Measurements from ENCODE around the gene DAD1.
"Not testable (repeated sequence)": the region's sequence is repeated elsewhere in the genome, so short reads cannot be mapped to it uniquely, and the experiment has no call there.

DAD1 gene

GRCh38 chr14:22567437-22567836 lies 21.6 kb downstream of the DAD1 start:
- H3K27ac ChIP-seq (ENCODE audit: low read depth, low read length), result no peak overlapping the region
- no peak overlapping the region for H3K9ac ChIP-seq (ENCODE audit: low read depth, low read length)
- 90% methylated on average over 1 of the region's 1 CpG for WGBS
- peaks cover 64% of the 10 kb centered on the region for H3K36me3 ChIP-seq (ENCODE audit: insufficient read depth, low read length)
- H3K9me3 ChIP-seq (ENCODE audit: insufficient read depth, low read depth, low read length), result no peaks in the 10 kb centered on the region
- H3K27me3 ChIP-seq (ENCODE audit: insufficient read depth, low read length), result no peaks in the 10 kb centered on the region
- H3K4me1 ChIP-seq (ENCODE audit: insufficient read depth, low read length), result peaks cover 8% of the 10 kb centered on the region
- H3K4me3 ChIP-seq (ENCODE audit: low read length), result no peak overlapping the region

- H3K36me3 ChIP-seq (ENCODE audit: insufficient read depth, low read length), result peaks cover 59% of the 10 kb centered on the region
- peaks cover 8% of the 10 kb centered on the region for H3K4me1 ChIP-seq (ENCODE audit: insufficient read depth, low read length)
- H3K9me3 ChIP-seq (ENCODE audit: insufficient read depth, low read depth, low read length), result no peaks in the 10 kb centered on the region
- H3K4me3 ChIP-seq (ENCODE audit: low read length), result no peak overlapping the region
- no peaks in the 10 kb centered on the region for H3K27me3 ChIP-seq (ENCODE audit: insufficient read depth, low read length)
- H3K27ac ChIP-seq (ENCODE audit: low read depth, low read length), result no peak overlapping the region
- H3K9ac ChIP-seq (ENCODE audit: low read depth, low read length), result no peak overlapping the region
- 97% methylated on average over 2 of the region's 2 CpGs for WGBS
Measured at GRCh38 chr14:22566845-22567244, 22.2 kb downstream of the DAD1 start.

GRCh38 chr14:22566266-22566665 lies 22.8 kb downstream of the DAD1 start:
- H3K9me3 ChIP-seq (ENCODE audit: insufficient read depth, low read depth, low read length); H3K9ac ChIP-seq (ENCODE audit: low read depth, low read length); H3K27ac ChIP-seq (ENCODE audit: low read depth, low read length); H3K4me3 ChIP-seq (ENCODE audit: low read length); H3K27me3 ChIP-seq (ENCODE audit: insufficient read depth, low read length): not testable (repeated sequence)
- Histone ChIP-seq H3K36me3 (ENCODE audit: insufficient read depth, low read length) (peaks cover 55% of the 10 kb centered on the region), H3K4me1 (ENCODE audit: insufficient read depth, low read length) (peaks cover 11% of the 10 kb centered on the region)
- 95% methylated on average over 9 of the region's 9 CpGs for WGBS

GRCh38 chr14:22565391-22565945 lies 23.6 kb downstream of the DAD1 start:
- peaks cover 10% of the 10 kb centered on the region for H3K4me1 ChIP-seq (ENCODE audit: insufficient read depth, low read length)
- H3K36me3 ChIP-seq (ENCODE audit: insufficient read depth, low read length), result peaks cover 55% of the 10 kb centered on the region
- no peaks in the 10 kb centered on the region for H3K27me3 ChIP-seq (ENCODE audit: insufficient read depth, low read length)
- H3K4me3 ChIP-seq (ENCODE audit: low read length), result no peak overlapping the region
- no peak overlapping the region for H3K9ac ChIP-seq (ENCODE audit: low read depth, low read length)
- WGBS, result 97% methylated on average over 3 of the region's 3 CpGs
- no peaks in the 10 kb centered on the region for H3K9me3 ChIP-seq (ENCODE audit: insufficient read depth, low read depth, low read length)
- no peak overlapping the region for H3K27ac ChIP-seq (ENCODE audit: low read depth, low read length)

- Histone ChIP-seq H3K4me1 (ENCODE audit: insufficient read depth, low read length) (peaks cover 6% of the 10 kb centered on the region; the same call in 1 of the 2 replicates), H3K9me3 (ENCODE audit: insufficient read depth, low read depth, low read length) (no peaks in the 10 kb centered on the region), H3K27ac (ENCODE audit: low read depth, low read length) (no peak overlapping the region), H3K4me3 (ENCODE audit: low read length) (no peak overlapping the region), H3K9ac (ENCODE audit: low read depth, low read length) (no peak overlapping the region), H3K36me3 (ENCODE audit: insufficient read depth, low read length) (peaks cover 53% of the 10 kb centered on the region), H3K27me3 (ENCODE audit: insufficient read depth, low read length) (no peaks in the 10 kb centered on the region)
- WGBS, result 95% methylated on average over 1 of the region's 1 CpG
Measured at GRCh38 chr14:22564463-22564862, 24.6 kb downstream of the DAD1 start.

GRCh38 chr14:22563987-22564386 lies 25.0 kb downstream of the DAD1 start:
- 92% methylated on average over 4 of the region's 5 CpGs for WGBS
- no peak overlapping the region for H3K4me3 ChIP-seq (ENCODE audit: low read length)
- H3K27ac ChIP-seq (ENCODE audit: low read depth, low read length), result no peak overlapping the region
- H3K4me1 ChIP-seq (ENCODE audit: insufficient read depth, low read length), result peaks cover 9% of the 10 kb centered on the region; the same call in 1 of the 2 replicates
- no peaks in the 10 kb centered on the region for H3K9me3 ChIP-seq (ENCODE audit: insufficient read depth, low read depth, low read length)
- no peak overlapping the region for H3K9ac ChIP-seq (ENCODE audit: low read depth, low read length)
- H3K27me3 ChIP-seq (ENCODE audit: insufficient read depth, low read length), result no peaks in the 10 kb centered on the region
- H3K36me3 ChIP-seq (ENCODE audit: insufficient read depth, low read length), result peaks cover 48% of the 10 kb centered on the region

- Histone ChIP-seq H3K36me3 (ENCODE audit: insufficient read depth, low read length) (peaks cover 31% of the 10 kb centered on the region), H3K9ac (ENCODE audit: low read depth, low read length) (no peak overlapping the region), H3K4me1 (ENCODE audit: insufficient read depth, low read length) (peaks cover 21% of the 10 kb centered on the region), H3K9me3 (ENCODE audit: insufficient read depth, low read depth, low read length) (no peaks in the 10 kb centered on the region), H3K27ac (ENCODE audit: low read depth, low read length) (no peak overlapping the region), H3K27me3 (ENCODE audit: insufficient read depth, low read length) (no peaks in the 10 kb centered on the region), H3K4me3 (ENCODE audit: low read length) (no peak overlapping the region)
- 88% methylated on average over 10 of the region's 11 CpGs for WGBS
Measured at GRCh38 chr14:22561661-22562579, 27.1 kb downstream of the DAD1 start.

GRCh38 chr14:22561366-22561660 lies 27.7 kb downstream of the DAD1 start:
- H3K36me3 ChIP-seq (ENCODE audit: insufficient read depth, low read length), result peaks cover 28% of the 10 kb centered on the region
- no peaks in the 10 kb centered on the region for H3K27me3 ChIP-seq (ENCODE audit: insufficient read depth, low read length)
- no peak overlapping the region for H3K9ac ChIP-seq (ENCODE audit: low read depth, low read length)
- H3K9me3 ChIP-seq (ENCODE audit: insufficient read depth, low read depth, low read length), result no peaks in the 10 kb centered on the region
- WGBS, result 94% methylated on average over 3 of the region's 3 CpGs
- H3K4me1 ChIP-seq (ENCODE audit: insufficient read depth, low read length), result peaks cover 24% of the 10 kb centered on the region
- no peak overlapping the region for H3K4me3 ChIP-seq (ENCODE audit: low read length)
- H3K27ac ChIP-seq (ENCODE audit: low read depth, low read length), result no peak overlapping the region

- Histone ChIP-seq H3K4me3 (ENCODE audit: low read length) (no peak overlapping the region), H3K9ac (ENCODE audit: low read depth, low read length) (no peak overlapping the region), H3K9me3 (ENCODE audit: insufficient read depth, low read depth, low read length) (no peaks in the 10 kb centered on the region), H3K27ac (ENCODE audit: low read depth, low read length) (no peak overlapping the region), H3K27me3 (ENCODE audit: insufficient read depth, low read length) (no peaks in the 10 kb centered on the region), H3K36me3 (ENCODE audit: insufficient read depth, low read length) (peaks cover 24% of the 10 kb centered on the region), H3K4me1 (ENCODE audit: insufficient read depth, low read length) (peaks cover 24% of the 10 kb centered on the region)
- WGBS, result 78% methylated on average over 13 of the region's 13 CpGs
Measured at GRCh38 chr14:22560662-22561365, 28.2 kb downstream of the DAD1 start.

GRCh38 chr14:22559041-22559440 lies 30.0 kb downstream of the DAD1 start:
- no peak overlapping the region for H3K27ac ChIP-seq (ENCODE audit: low read depth, low read length)
- no peaks in the 10 kb centered on the region for H3K9me3 ChIP-seq (ENCODE audit: insufficient read depth, low read depth, low read length)
- no peaks in the 10 kb centered on the region for H3K27me3 ChIP-seq (ENCODE audit: insufficient read depth, low read length)
- peaks cover 24% of the 10 kb centered on the region for H3K4me1 ChIP-seq (ENCODE audit: insufficient read depth, low read length)
- H3K36me3 ChIP-seq (ENCODE audit: insufficient read depth, low read length), result peaks cover 7% of the 10 kb centered on the region
- H3K9ac ChIP-seq (ENCODE audit: low read depth, low read length), result no peak overlapping the region
- WGBS, result 98% methylated on average over 1 of the region's 1 CpG
- no peak overlapping the region for H3K4me3 ChIP-seq (ENCODE audit: low read length)

GRCh38 chr14:22558221-22558913 lies 30.7 kb downstream of the DAD1 start:
- no peak overlapping the region for H3K9ac ChIP-seq (ENCODE audit: low read depth, low read length)
- H3K27me3 ChIP-seq (ENCODE audit: insufficient read depth, low read length), result no peaks in the 10 kb centered on the region
- H3K36me3 ChIP-seq (ENCODE audit: insufficient read depth, low read length), result no peaks in the 10 kb centered on the region
- no peak overlapping the region for H3K4me3 ChIP-seq (ENCODE audit: low read length)
- H3K4me1 ChIP-seq (ENCODE audit: insufficient read depth, low read length), result peaks cover 24% of the 10 kb centered on the region
- WGBS, result 89% methylated on average over 25 of the region's 25 CpGs
- no peaks in the 10 kb centered on the region for H3K9me3 ChIP-seq (ENCODE audit: insufficient read depth, low read depth, low read length)
- H3K27ac ChIP-seq (ENCODE audit: low read depth, low read length), result no peak overlapping the region

All from HUES64 (cell line).